Bronchial epithelial cell (primary cell): ENCODE results near the gene SLC44A5. TPM values are rescaled to one million over a fixed set of nuclear protein-coding genes. Genes with fewer than 3 reads are reported as not detected.
A peak's percentile ranks its signal among the peaks of the same experiment; 100 is the strongest.

Experiments
- DNase-seq: peaks from one replicate; pipeline ENCODE4 v3.0.0-alpha.2; 2010; ENCODE audit warnings: low read depth
- FAIRE-seq: peaks from 2 replicates; lab custom pipeline; 2011; peaks lifted over from hg19 to GRCh38; lab: Jason Lieb, UNC
- H3K27me3 ChIP-seq: 2 replicates; pipeline ENCODE4 v1.5.1; 2011; ENCODE audit warnings: low read length; ENCODE audit not compliant: control insufficient read depth, insufficient read depth
- H3K36me3 ChIP-seq: 2 replicates; pipeline ENCODE4 v1.5.1; 2011; ENCODE audit warnings: low read length; ENCODE audit not compliant: control insufficient read depth, insufficient read depth
- H3K4me3 ChIP-seq: 2 replicates; pipeline ENCODE4 v1.5.1; 2011; ENCODE audit warnings: mild to moderate bottlenecking, low read depth, low read length, control low read depth
- CTCF ChIP-seq: IDR thresholded peaks from 2 replicates; pipeline ENCODE4 v1.5.1; 2011; ENCODE audit warnings: mild to moderate bottlenecking, moderate library complexity, low read length, control low read depth, inconsistent platforms; ENCODE audit not compliant: insufficient read depth, severe bottlenecking
- total RNA-seq: library from RNA; depleted of rRNA; stranded (reverse); fragments of >200 nt; gene quantifications from 2 replicates; pipeline ENCODE4 v1.2.1, GENCODE V29; 2014

Gene SLC44A5
- total RNA-seq, 1 donor from 2014 or later: under 0.01 TPM

- H3K36me3 ChIP-seq: no peaks in the 10 kb centered on the region
- H3K4me3 ChIP-seq: no peak overlapping the region
- TF ChIP-seq CTCF: no peak
- FAIRE-seq: no peak
- DNase-seq: no peak
- no peaks in the 10 kb centered on the region for H3K27me3 ChIP-seq
These were observed 396.9 kb downstream of the SLC44A5 start for GRCh38 chr1:75214017-75214416.

- Histone ChIP-seq H3K27me3 (no peaks in the 10 kb centered on the region), H3K36me3 (no peaks in the 10 kb centered on the region), H3K4me3 (no peak overlapping the region)
- TF ChIP-seq CTCF: no peak
- FAIRE-seq (no peak), DNase-seq (no peak)
These were observed 399.3 kb downstream of the SLC44A5 start for GRCh38 chr1:75211648-75212047.

GRCh38 chr1:75208862-75209261, 402.1 kb downstream of the SLC44A5 start:
- Histone ChIP-seq H3K27me3 (no peaks in the 10 kb centered on the region), H3K4me3 (no peak overlapping the region), H3K36me3 (no peaks in the 10 kb centered on the region)
- DNase-seq: peak; percentile 8
- no peak for FAIRE-seq
- TF ChIP-seq CTCF: no peak

GRCh38 chr1:75203415-75204277, 407.3 kb downstream of the SLC44A5 start:
- Histone ChIP-seq H3K36me3 (no peaks in the 10 kb centered on the region), H3K27me3 (no peaks in the 10 kb centered on the region), H3K4me3 (no peak overlapping the region)
- TF ChIP-seq CTCF: peak; percentile 70
- peak; percentile 70 for DNase-seq
- no peak for FAIRE-seq

- Histone ChIP-seq H3K36me3 (no peaks in the 10 kb centered on the region), H3K27me3 (no peaks in the 10 kb centered on the region), H3K4me3 (no peak overlapping the region)
- FAIRE-seq: no peak
- TF ChIP-seq CTCF: no peak
- DNase-seq: no peak
These were observed 408.2 kb downstream of the SLC44A5 start for GRCh38 chr1:75202751-75203150.

- Histone ChIP-seq H3K4me3 (no peak overlapping the region), H3K36me3 (no peaks in the 10 kb centered on the region), H3K27me3 (no peaks in the 10 kb centered on the region)
- DNase-seq: peak; percentile 7
- FAIRE-seq: no peak
- no peak for TF ChIP-seq CTCF
These were observed 412.2 kb downstream of the SLC44A5 start for GRCh38 chr1:75198761-75199160.
